ENCODE data around the gene CSGALNACT2. TPM values are rescaled to one million over a fixed set of nuclear protein-coding genes. Genes with fewer than 3 reads are reported as not detected.

Gene CSGALNACT2
- total and polyA plus RNA-seq, 2 of the 13 experiments (the other 11 are each of a cell fraction or from before 2014, with no cell fraction given): 3.3 to 7.1 TPM

DNA sequence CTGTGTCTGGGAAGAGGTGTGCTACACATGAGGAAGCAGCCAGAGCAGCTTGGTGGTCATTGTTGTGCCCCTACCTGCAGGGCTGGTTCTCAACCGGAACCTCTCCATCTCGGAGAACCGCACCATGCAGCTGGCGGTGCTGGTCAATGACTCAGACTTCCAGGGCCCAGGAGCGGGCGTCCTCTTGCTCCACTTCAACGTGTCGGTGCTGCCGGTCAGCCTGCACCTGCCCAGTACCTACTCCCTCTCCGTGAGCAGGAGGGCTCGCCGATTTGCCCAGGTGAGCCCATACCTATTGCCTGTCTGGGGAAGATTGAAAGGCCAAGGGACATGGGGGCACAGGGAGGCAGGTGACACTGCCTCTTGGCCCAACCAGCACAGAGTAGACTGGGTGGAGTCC lies 29.3 kb upstream of the CSGALNACT2 start:
- no peaks in the 10 kb centered on the region for H3K36me3 ChIP-seq (replicated peaks in 1 of 2; ENCODE audit: control insufficient read depth in 1 of 2, insufficient read depth in 2 of 2, low read length in 2 of 2)
- no peak overlapping the region for H3K4me2 ChIP-seq (ENCODE audit: low read depth, low read length)
- H3K4me1 ChIP-seq (ENCODE audit: insufficient read depth, low read length): peaks cover 22% of the 10 kb centered on the region
- POLR2A ChIA-PET: no interaction called here
- no TSS peak for BruUV-seq (replicated peaks)
- H3K27ac ChIP-seq (ENCODE audit: extremely low read length, insufficient read depth, low read length): no peak overlapping the region
- H3K79me2 ChIP-seq (ENCODE audit: insufficient read depth, low read length): no peaks in the 10 kb centered on the region
- CTCF ChIA-PET (ENCODE audit: low intra/inter-chr PET ratio, low total read pairs): no interaction called here
- H3K9ac ChIP-seq (ENCODE audit: insufficient read depth, low read depth, low read length): no peak overlapping the region
- no peaks in the 10 kb centered on the region for H3K9me3 ChIP-seq (ENCODE audit: low read length)
- no peak for ATAC-seq
- no peaks in the 10 kb centered on the region for H4K20me1 ChIP-seq (ENCODE audit: insufficient read depth, low read length)
- H3K4me3 ChIP-seq (replicated peaks in 1 of 3; ENCODE audit: insufficient read depth in 1 of 3, low read depth in 2 of 3, low read length in 3 of 3): no peak overlapping the region
- TF ChIP-seq ZNF292 (CRISPR knock-in tag; IDR thresholded peaks at IDR 0.05; ENCODE audit: borderline replicate concordance, low read depth) (no peak), ARHGAP35 (CRISPR knock-in tag; IDR thresholded peaks at IDR 0.05; ENCODE audit: borderline replicate concordance) (no peak), ZNF343 (CRISPR knock-in tag; IDR thresholded peaks at IDR 0.05) (no peak)
- H3K27me3 ChIP-seq (ENCODE audit: control insufficient read depth in 1 of 2, insufficient read depth in 2 of 2, low read length in 2 of 2): peaks cover 2 to 16% of the 10 kb centered on the region in 2 experiments; a peak in 4 of 5 replicates
- in situ Hi-C loops (cut with HindIII; ENCODE audit: extremely low pct_ligation_motif_present, low pct_unique_long_range_greater_than_20kb) (loop anchor here (5.0 kb wide), 1 partner anchor 237 kb away; no protein-coding TSS in a partner anchor), intact Hi-C loops (cut with micrococcal nuclease; ENCODE audit: unreplicated experiment) (no loop called here)
- DNase-seq (ENCODE audit: low spot score): no peak
- H2AFZ ChIP-seq (ENCODE audit: low read length): no peak overlapping the region
- WGBS (ENCODE audit: low lambda C conversion rate): 73% methylated on average over 3 of the region's 12 CpGs
- no peak for FAIRE-seq

- CTCF ChIA-PET (ENCODE audit: low intra/inter-chr PET ratio, low total read pairs): no interaction called here
- no TSS peak for BruUV-seq (replicated peaks)
- 53% methylated on average over 19 of the region's 20 CpGs for WGBS (ENCODE audit: low lambda C conversion rate)
Measured at GRCh38 chr10:43109671-43110249, 28.5 kb upstream of the CSGALNACT2 start.

More at GRCh38 chr10:43109671-43110249, 28.5 kb upstream of the CSGALNACT2 start:
- TF ChIP-seq ZBTB43 (CRISPR knock-in tag; conservative IDR thresholded peaks at IDR 0.05) (no peak), LCORL (IDR thresholded peaks at IDR 0.05) (no peak), LCORL (CRISPR knock-in tag; IDR thresholded peaks at IDR 0.05) (no peak), HCFC1 (IDR thresholded peaks at IDR 0.05; ENCODE audit: low read depth, low read length) (no peak)
- no peak overlapping the region for H3K4me3 ChIP-seq (replicated peaks in 1 of 3; ENCODE audit: insufficient read depth in 1 of 3, low read depth in 2 of 3, low read length in 3 of 3)
- DNase-seq (ENCODE audit: low spot score) (no peak), FAIRE-seq (no peak), ATAC-seq (no peak)
- in situ Hi-C loops (cut with HindIII; ENCODE audit: extremely low pct_ligation_motif_present, low pct_unique_long_range_greater_than_20kb) (loop anchor here (5.0 kb wide), 1 partner anchor 237 kb away; no protein-coding TSS in a partner anchor), intact Hi-C loops (cut with micrococcal nuclease; ENCODE audit: unreplicated experiment) (no loop called here)
- H3K9ac ChIP-seq (ENCODE audit: insufficient read depth, low read depth, low read length): no peak overlapping the region
- H3K9me3 ChIP-seq (ENCODE audit: low read length): no peaks in the 10 kb centered on the region
- no peaks in the 10 kb centered on the region for H3K36me3 ChIP-seq (replicated peaks in 1 of 2; ENCODE audit: control insufficient read depth in 1 of 2, insufficient read depth in 2 of 2, low read length in 2 of 2)
- H3K4me1 ChIP-seq (ENCODE audit: insufficient read depth, low read length): peaks cover 22% of the 10 kb centered on the region
- POLR2A ChIA-PET: no interaction called here
- H2AFZ ChIP-seq (ENCODE audit: low read length): no peak overlapping the region
- H3K27me3 ChIP-seq (ENCODE audit: control insufficient read depth in 1 of 2, insufficient read depth in 2 of 2, low read length in 2 of 2): peaks cover 2 to 11% of the 10 kb centered on the region in 2 experiments; a peak in 3 of 5 replicates
- H3K4me2 ChIP-seq (ENCODE audit: low read depth, low read length): no peak overlapping the region
- no peak overlapping the region for H3K27ac ChIP-seq (ENCODE audit: extremely low read length, insufficient read depth, low read length)
- no peaks in the 10 kb centered on the region for H4K20me1 ChIP-seq (ENCODE audit: insufficient read depth, low read length)
- H3K79me2 ChIP-seq (ENCODE audit: insufficient read depth, low read length): no peaks in the 10 kb centered on the region

Data from HepG2 (cell line).